ENCODE results near the gene GDE1.
"Not testable (repeated sequence)": the region's sequence is repeated elsewhere in the genome, so short reads cannot be mapped to it uniquely, and the experiment has no call there.

GDE1 gene

GRCh38 chr16:19521471-19522396, at the start of gene GDE1:
GDE1 (minus strand) TSS chr16:19522098; CDS start chr16:19521964, 134 bp downstream.
- DNase-seq, result peak; percentile 92

- no peak for DNase-seq
These were observed 45.7 kb upstream of the GDE1 start for GRCh38 chr16:19567560-19567959.

GRCh38 chr16:19566362-19566761, 44.5 kb upstream of the GDE1 start:
- DNase-seq, result no peak

- DNase-seq, result no peak
These were observed 41.5 kb upstream of the GDE1 start for GRCh38 chr16:19563377-19563776.

- DNase-seq, result no peak
These were observed 38.2 kb upstream of the GDE1 start for GRCh38 chr16:19560078-19560477.

- DNase-seq, result no peak
These were observed 37.5 kb upstream of the GDE1 start for GRCh38 chr16:19559242-19559910.

GRCh38 chr16:19555938-19556771, 34.3 kb upstream of the GDE1 start:
- no peak for DNase-seq

GRCh38 chr16:19555186-19555937, 33.5 kb upstream of the GDE1 start, which contains the start of gene VPS35L:
VPS35L (plus strand) TSS chr16:19555703; CDS start chr16:19555730, 27 bp downstream.
- peak; percentile 97 for DNase-seq

GRCh38 chr16:19549673-19550072, 27.8 kb upstream of the GDE1 start:
- DNase-seq, result no peak

GRCh38 chr16:19548144-19548543, 26.2 kb upstream of the GDE1 start:
- DNase-seq, result no peak

GRCh38 chr16:19543278-19543996, 21.5 kb upstream of the GDE1 start:
- DNase-seq, result not testable (repeated sequence)

- DNase-seq, result no peak
These were observed 20.4 kb upstream of the GDE1 start for GRCh38 chr16:19542138-19542821.

GRCh38 chr16:19540241-19540970, 18.5 kb upstream of the GDE1 start:
- DNase-seq, result no peak

- DNase-seq, result no peak
These were observed 10.7 kb upstream of the GDE1 start for GRCh38 chr16:19532601-19533000.

- DNase-seq, result no peak
These were observed 6.8 kb upstream of the GDE1 start for GRCh38 chr16:19528666-19529065.

GRCh38 chr16:19527161-19527560, 5.3 kb upstream of the GDE1 start:
- no peak for DNase-seq

GRCh38 chr16:19525385-19525723, 3.5 kb upstream of the GDE1 start:
- no peak for DNase-seq

- DNase-seq, result no peak
These were observed 2.9 kb upstream of the GDE1 start for GRCh38 chr16:19524616-19525384.

GRCh38 chr16:19524356-19524615, 2.4 kb upstream of the GDE1 start:
- DNase-seq, result no peak
